ENCODE measurements around the gene CAMTA1. TPM values are rescaled to one million over a fixed set of nuclear protein-coding genes. Genes with fewer than 3 reads are reported as not detected.

CAMTA1 gene
- total RNA-seq, 2 donors from 2014 or later = 105 to 113 TPM

DNA sequence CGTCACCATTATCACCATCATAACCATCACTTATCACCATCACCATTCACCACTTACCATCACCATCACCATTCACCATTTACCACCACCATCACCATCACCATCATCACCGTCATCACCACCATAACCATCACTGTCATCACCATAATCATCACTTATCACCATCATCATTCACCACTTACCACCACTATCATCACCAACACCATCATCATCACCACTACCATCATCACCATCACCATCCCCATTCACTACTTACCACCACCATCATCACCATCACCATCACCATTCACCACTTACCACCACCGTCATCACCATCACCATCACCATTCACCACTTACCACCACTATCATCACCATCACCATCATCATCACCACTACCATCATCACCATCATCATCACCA is 151.8 kb downstream of the CAMTA1 start:
- no peaks in the 10 kb centered on the region for H3K36me3 ChIP-seq
- H3K27ac ChIP-seq = no peak overlapping the region
- H3K4me3 ChIP-seq = no peak overlapping the region
- H3K9me3 ChIP-seq = no peaks in the 10 kb centered on the region
- TF ChIP-seq, protein P1, sequence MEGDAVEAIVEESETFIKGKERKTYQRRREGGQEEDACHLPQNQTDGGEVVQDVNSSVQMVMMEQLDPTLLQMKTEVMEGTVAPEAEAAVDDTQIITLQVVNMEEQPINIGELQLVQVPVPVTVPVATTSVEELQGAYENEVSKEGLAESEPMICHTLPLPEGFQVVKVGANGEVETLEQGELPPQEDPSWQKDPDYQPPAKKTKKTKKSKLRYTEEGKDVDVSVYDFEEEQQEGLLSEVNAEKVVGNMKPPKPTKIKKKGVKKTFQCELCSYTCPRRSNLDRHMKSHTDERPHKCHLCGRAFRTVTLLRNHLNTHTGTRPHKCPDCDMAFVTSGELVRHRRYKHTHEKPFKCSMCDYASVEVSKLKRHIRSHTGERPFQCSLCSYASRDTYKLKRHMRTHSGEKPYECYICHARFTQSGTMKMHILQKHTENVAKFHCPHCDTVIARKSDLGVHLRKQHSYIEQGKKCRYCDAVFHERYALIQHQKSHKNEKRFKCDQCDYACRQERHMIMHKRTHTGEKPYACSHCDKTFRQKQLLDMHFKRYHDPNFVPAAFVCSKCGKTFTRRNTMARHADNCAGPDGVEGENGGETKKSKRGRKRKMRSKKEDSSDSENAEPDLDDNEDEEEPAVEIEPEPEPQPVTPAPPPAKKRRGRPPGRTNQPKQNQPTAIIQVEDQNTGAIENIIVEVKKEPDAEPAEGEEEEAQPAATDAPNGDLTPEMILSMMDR (IDR thresholded peaks at IDR 0.05) = no peak
- DNase-seq (ENCODE audit: low spot score) (no peak), ATAC-seq (ENCODE audit: insufficient number of reproducible peaks, low FRiP score, low read depth) (no peak)
- H3K4me1 ChIP-seq (ENCODE audit: control insufficient read depth in 1 of 2, low read depth in 2 of 2) = peaks cover 0 to 16% of the 10 kb centered on the region in 2 donors
- H3K27me3 ChIP-seq (replicated peaks; ENCODE audit: insufficient read depth) = no peaks in the 10 kb centered on the region

DNA sequence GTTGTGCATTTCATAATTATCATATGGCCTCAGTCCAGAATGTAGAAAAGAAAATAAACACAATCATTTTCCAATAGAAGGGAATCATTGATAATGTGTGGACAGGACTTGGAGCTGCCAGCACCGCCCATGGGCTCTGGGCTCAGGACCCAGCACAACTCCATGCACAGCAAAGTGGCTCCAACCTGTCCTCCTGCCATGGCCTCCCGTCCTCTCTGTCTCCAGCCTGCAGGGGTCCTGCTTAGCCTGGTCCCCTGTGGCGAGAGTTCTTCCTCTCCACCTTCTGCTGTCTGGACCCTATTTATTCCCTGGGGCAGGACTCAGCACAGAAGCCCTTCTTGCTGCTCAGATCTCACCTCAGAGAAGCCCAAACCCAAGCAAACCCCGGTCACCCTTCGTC is 154.1 kb downstream of the CAMTA1 start:
- Histone ChIP-seq H3K27ac (no peak overlapping the region), H3K27me3 (replicated peaks; ENCODE audit: insufficient read depth) (no peaks in the 10 kb centered on the region), H3K9me3 (no peaks in the 10 kb centered on the region), H3K4me3 (no peak overlapping the region), H3K4me1 (ENCODE audit: control insufficient read depth in 1 of 2, low read depth in 2 of 2) (peaks cover 0 to 16% of the 10 kb centered on the region in 2 donors), H3K36me3 (no peaks in the 10 kb centered on the region)
- TF ChIP-seq, protein P1 (IDR thresholded peaks at IDR 0.05) = no peak
- DNase-seq (ENCODE audit: low spot score) (no peak), ATAC-seq (ENCODE audit: insufficient number of reproducible peaks, low FRiP score, low read depth) (no peak)

DNA sequence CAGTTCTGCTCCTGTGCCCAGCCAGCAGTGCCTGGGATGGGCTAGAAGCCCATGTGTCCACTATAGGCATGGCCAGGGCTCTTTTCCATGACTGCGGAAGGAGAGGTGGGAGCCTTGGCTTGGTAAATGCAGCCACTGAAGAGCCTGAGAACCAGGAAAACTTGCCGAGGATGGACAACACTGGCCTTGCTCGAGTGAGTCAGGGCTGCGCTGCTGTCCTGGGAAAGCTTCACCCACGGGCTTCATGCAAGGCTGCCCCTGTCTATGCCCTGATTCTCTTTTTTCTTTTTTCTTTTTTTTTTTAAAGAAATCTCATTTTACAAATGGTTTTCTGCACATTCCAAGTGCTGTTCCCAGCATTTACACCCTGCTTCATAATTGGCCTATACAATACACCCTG is 156.5 kb downstream of the CAMTA1 start:
- Histone ChIP-seq H3K27ac (no peak overlapping the region), H3K27me3 (replicated peaks; ENCODE audit: insufficient read depth) (no peaks in the 10 kb centered on the region), H3K4me1 (ENCODE audit: control insufficient read depth in 1 of 2, low read depth in 2 of 2) (no peaks in the 10 kb centered on the region), H3K36me3 (no peaks in the 10 kb centered on the region), H3K4me3 (no peak overlapping the region), H3K9me3 (no peaks in the 10 kb centered on the region)
- TF ChIP-seq, protein P1 (IDR thresholded peaks at IDR 0.05) = no peak
- DNase-seq (ENCODE audit: low spot score) = no peak
- ATAC-seq (ENCODE audit: insufficient number of reproducible peaks, low FRiP score, low read depth) = no peak

DNA sequence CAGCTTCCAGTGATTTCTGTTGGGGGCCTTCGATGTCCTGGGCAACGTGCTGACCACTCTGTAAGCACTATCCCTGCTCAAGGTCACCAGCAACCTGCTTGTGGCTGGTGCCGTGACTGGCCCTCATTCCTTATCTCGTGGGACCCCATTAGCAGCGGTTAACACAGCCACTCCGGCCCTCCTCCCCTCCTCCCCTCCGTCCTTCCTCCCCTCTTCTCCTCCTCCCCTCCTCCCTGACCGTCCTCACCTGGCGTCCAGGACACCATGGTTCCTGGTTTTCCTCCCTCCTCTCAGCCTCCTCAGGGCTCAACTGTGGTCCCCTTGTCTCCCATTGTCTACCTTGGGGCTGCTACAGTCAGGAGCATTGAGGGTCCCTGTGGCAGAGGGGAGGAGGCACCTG is 157.7 kb downstream of the CAMTA1 start:
- no peak overlapping the region for H3K4me3 ChIP-seq
- H3K27me3 ChIP-seq (replicated peaks; ENCODE audit: insufficient read depth) = no peaks in the 10 kb centered on the region
- no peaks in the 10 kb centered on the region for H3K9me3 ChIP-seq
- no peaks in the 10 kb centered on the region for H3K36me3 ChIP-seq
- ATAC-seq (ENCODE audit: insufficient number of reproducible peaks, low FRiP score, low read depth) (no peak), DNase-seq (ENCODE audit: low spot score) (no peak)
- no peak overlapping the region for H3K27ac ChIP-seq
- H3K4me1 ChIP-seq (ENCODE audit: control insufficient read depth in 1 of 2, low read depth in 2 of 2) = no peaks in the 10 kb centered on the region
- TF ChIP-seq, protein P1 (IDR thresholded peaks at IDR 0.05) = no peak

DNA sequence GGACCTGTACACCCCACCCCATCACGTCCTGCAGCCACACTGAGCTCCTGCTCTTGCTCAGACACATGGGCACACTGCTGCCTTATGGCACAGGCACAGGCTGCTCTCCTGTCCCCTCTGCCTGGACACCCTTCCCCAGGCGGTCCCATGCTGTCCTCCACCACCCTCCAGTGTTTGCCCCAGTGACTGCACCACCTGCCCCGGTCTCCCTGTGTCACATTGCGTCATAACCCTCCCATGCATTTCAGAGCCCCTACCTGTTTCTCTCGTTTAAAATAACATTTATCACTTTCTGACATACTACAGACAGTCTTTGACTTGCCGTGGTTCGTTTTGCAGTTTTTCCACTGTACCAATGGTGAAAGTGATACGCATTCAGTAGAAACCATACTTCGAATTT is 159.2 kb downstream of the CAMTA1 start:
- ATAC-seq (ENCODE audit: insufficient number of reproducible peaks, low FRiP score, low read depth) (no peak), DNase-seq (ENCODE audit: low spot score) (no peak)
- no peak overlapping the region for H3K27ac ChIP-seq
- H3K4me1 ChIP-seq (ENCODE audit: control insufficient read depth in 1 of 2, low read depth in 2 of 2) = no peaks in the 10 kb centered on the region
- TF ChIP-seq, protein P1 (IDR thresholded peaks at IDR 0.05) = no peak
- H3K27me3 ChIP-seq (replicated peaks; ENCODE audit: insufficient read depth) = no peaks in the 10 kb centered on the region
- H3K4me3 ChIP-seq = no peak overlapping the region
- no peaks in the 10 kb centered on the region for H3K36me3 ChIP-seq
- H3K9me3 ChIP-seq = no peaks in the 10 kb centered on the region
